GM19025 (cell line): ENCODE results near the gene PAOX.

ENCODE experiments used
- ATAC-seq: cut with Tn5 transposase; IDR thresholded peaks from one replicate; pipeline ENCODE4 v1.9.1; 2021; ENCODE audit warnings: mild to moderate bottlenecking, low read depth, moderate library complexity; ENCODE audit not compliant: unreplicated experiment

The PAOX gene

DNA sequence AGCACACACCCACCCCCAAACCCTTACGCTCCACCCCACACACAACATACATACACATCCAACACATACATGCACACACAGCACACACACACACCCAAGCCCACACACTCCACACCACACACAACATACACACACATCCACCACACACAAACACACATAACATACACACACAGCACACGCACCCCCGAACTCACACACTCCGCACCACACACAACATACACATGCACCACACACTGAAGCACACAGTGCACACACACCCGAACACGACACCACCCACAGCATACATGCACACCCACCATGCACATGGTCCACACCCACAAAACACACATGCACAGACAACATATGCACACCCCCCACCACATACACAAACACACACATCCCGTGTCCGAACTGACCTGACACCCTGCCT lies 29.9 kb upstream of the PAOX start:
- no peak for ATAC-seq

DNA sequence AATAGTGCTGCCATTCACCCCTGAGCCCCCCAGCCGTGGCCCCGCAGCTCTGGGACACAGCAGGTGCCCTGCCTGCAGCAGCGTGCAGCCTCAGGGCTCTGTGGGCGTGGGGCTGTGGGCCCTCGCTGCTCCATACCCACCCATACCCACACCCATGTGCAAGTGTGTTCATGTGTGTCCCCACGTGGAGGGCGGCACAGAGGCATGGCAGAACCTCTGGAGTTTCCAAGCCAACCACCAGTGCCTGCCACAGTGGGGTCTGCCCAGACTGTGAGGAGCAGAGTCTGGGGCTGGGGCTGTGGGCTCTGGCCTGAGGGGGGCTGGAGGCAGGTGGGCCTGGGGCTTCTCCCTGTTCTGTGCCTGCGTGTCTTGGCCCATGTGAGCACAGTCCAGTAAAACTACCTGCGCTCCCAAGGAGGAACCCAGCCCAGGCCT lies 29.5 kb upstream of the PAOX start:
- no peak for ATAC-seq

DNA sequence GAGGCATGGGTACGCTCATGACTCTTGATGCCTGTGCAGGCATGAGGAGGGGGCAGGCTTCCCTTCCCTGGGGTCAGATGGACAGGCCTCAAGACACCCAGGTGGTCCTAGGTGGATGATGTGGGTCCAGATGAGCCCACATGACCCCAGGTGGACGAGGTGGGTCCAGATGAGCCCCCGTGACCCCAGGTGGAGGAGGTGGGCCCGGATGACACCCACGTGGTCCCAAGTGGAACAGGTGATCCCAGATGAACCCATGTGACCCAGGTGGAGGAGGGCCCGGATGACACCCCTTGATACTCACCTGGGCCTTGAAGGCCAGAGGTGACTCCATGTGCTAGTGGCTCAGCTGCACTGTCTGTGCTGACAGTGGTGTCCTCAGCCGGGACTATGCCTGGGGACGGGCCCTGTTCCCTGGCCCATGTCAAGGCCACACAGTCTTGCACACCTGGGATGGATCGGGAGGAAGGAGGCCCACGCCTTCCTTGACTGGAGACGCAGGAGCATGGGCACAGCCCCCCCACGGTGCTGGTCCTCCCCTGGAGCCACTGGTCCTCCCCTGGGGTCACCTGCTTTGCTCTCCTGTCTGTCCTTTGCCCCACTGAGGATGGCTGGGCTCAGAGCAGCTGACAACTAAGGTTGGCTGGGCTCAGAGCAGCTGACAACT lies 28.6 kb upstream of the PAOX start:
- ATAC-seq, result no peak

DNA sequence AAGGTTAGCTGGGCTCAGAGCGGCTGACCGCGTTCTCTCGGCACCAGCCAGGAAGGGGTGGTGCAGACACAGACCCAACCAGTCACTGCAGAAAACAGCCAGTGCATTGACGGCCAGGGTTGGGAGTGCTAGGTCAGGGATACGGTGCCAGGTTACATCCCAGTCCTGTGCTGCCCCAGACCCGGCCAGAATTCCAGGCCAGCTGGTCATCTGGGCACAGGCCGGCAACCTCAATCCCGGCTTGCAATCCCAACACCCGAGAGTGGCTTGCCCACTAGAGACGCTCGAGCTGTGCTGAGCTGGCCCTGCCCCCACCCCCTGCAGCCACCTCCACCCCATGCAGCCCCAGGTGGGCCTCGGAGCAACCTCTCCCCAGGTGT lies 28.1 kb upstream of the PAOX start:
- ATAC-seq, result no peak

DNA sequence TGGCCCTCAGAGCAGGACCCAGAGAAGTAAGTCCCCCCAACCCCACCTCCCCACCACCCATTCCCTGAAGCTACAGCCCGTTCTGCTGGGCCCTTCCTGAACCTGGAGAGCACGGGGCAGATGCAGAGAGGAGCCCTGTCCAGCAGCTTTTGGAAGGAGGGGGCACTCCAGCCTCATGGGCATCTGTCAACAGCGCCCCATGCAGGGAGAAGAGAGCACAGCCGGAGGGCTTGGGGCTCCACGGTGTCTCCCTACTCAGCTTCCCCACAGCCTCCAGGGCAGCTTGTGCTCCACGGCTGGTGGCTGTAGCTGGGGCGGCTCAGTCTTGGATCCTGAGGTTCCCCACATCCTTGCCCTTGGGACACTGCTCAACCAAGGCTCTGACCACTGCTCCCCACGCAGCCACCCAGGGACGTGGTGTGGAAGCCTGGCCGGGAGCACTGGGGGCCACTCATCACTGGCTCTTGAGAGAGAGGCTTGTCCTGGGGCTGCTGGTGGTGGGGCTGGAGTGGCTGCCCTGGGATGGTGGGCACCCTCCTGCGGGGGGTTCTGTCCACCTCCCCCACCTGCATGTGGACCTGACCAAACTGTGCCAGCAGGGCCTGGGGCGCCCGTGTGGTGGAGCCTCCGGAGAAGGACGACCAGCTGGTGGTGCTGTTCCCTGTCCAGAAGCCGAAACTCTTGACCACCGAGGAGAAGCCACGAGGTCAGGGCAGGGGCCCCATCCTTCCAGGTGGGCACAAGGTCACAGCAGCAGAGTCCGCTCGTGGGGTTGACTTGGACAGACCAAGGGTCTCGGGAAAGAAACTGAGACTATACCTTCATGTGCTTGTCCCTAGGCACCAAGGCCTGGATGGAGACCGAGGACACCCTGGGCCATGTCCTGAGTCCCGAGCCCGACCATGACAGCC lies 27.4 kb upstream of the PAOX start:
- no peak for ATAC-seq

DNA sequence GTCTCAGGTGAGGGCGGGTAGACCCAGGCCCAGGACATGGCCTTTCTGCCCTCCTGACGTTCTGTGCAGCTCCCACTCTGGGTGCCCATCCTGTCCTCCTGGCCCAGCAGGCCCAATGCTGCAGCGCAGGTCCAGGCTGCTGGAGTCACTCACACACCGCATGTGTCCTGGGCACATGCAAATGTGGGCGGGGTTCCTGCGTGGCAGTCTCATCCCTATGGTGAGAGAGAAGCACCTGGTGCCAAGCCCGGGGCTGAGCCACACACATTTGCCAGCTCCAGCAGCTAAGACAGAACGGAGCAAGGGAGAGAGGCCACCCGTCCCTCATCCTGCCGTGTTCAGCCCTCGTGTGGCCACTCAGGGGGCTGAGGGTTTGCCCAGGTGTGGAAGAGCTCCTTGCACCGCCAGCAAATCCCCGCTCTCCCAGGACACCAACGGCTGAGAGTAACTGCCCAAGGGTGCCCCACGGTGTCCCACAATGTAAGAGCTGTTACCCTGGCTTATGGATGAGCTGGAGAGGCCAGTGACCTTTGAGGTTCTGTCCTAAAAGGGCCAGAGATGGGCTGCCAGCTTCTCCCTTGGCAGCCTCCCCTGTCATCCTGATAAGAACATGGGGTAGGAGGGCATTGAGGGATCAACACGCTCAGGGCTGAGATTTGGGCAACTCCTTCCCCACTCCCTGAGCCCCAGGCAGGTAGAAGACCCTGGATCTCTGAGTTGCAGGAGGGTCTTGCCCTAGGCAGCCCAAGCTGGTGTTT lies 25.7 kb upstream of the PAOX start:
- no peak for ATAC-seq

DNA sequence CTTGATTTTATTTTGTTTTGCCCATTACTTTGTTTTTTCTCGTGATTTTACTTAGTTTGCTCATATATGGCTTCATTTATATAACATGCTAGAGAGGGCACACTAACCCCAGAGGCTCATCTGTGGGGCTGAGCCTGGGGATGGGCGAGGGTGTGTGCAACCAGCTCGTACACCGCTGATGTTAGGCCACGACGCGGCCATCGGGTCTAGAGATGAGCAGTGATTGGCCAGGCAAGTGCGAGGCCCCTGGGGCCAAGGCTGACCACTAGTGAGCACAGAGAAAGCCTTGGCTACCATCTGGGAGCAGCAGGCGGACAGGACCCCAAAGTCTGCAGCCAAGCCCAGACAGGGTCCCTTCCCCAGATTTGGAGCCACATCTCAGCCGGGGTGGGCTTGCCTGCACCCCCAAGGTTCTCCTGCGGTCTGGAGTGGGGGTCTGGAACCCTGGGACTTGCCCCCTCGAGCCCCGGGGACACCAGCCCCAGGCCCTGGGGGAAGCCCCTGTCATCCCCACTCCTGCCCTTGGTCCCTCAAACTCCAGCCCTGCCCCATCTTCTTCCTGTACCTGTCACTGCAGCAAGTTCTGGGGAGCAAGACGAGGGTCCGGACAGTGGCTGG lies 25.0 kb upstream of the PAOX start:
- no peak for ATAC-seq

DNA sequence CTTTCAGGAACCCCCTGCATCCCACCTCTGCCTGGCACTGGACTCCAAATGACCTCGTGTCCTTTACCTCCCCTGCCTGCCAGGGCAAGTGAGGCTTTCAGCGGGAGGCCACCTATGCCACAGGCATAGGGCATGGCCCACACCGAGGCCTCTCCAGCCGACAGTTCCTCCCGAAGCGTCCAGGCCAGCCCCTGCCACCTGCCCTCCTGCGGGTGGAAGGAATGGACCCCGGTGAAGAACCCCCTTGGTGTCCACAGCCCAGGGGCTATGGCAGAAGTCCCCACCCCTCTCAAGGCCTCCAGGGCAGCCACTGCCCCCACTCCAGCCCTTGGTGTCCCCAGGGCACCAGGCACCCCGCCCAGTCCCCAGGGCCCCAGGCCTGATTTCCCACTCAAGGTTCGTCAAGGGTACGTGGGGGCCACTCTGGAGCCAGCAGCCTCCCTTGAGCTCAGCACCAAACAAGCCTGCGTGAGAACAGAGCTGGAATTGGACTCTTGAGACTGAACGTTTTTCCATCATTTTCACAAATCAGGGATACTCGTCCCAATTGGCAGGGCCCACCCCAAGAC lies 24.3 kb upstream of the PAOX start:
- no peak for ATAC-seq

DNA sequence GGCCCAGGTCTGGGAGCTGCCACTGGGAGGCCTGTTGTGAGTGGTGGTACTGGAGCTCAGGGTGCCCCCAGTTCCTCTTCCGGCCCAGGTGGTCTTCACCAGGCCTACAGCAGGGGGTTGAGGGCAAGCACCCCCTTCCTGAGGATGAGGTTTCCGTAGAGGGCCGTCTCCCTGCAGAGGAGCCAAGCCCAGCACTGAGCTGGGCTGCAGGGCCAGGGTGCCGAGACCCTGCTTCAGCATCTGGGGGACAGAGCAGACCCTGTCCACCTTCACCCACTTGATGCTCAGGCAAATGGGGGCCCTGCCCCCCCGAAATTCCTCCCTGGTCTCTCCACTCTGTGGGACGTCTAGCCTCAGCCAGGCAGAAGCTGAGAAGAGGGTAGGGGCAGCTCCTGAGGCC lies 23.8 kb upstream of the PAOX start:
- ATAC-seq, result no peak

DNA sequence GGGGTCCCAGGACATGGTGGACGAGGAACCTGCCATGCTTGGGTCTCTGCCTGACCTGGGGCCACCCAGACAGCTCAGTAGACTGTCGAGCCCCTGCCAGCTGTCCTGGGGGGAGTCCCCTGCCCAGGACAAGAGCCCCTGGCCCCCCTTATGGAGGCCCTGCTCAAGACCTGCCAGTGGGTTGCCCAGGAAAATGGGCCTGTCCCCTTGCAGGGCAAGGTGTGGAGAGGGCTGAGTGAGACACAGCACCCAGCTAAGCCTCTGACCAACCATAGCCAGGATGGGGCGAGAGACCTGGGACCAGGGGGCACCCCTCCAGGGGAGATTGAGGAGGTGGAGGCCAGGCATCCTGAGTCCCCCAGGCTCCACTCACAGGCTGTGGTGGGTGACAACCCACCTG lies 23.1 kb upstream of the PAOX start:
- ATAC-seq, result no peak

DNA sequence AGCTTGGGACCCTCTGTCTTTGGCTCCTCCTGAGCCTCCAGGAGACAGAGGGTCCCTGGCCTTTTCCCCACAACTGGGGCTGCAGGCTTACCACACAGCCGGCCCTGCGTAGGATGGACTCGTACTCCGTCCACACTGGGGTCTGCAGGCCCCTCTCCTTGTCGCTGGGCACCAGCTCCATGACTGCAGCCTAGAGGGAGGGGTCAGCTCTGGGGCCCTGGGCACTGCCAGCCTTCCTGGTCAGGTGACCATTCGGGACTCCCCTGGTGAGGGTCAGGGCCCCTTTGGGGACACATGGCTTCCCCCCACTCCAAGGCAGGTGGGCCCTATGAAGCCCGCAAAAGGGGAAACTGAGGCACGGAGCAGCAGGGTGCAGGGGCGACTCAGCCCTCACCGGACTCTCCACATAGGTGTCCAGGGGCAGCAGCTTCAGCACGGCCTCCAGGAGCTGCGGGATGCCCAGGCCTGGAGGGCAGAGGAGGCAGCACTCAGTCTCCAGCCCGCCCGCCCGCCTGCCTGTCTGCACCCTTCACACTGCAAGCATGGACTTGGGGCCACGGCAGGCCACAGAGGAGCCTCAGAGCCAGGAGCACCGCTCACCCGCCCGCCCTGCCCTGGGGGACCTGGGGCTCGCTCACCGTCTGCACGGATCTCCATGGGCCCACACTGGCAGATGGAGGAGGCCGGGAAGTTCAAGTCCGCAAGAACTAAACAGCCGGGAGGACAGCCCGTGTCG lies 22.3 kb upstream of the PAOX start:
- ATAC-seq, result no peak

DNA sequence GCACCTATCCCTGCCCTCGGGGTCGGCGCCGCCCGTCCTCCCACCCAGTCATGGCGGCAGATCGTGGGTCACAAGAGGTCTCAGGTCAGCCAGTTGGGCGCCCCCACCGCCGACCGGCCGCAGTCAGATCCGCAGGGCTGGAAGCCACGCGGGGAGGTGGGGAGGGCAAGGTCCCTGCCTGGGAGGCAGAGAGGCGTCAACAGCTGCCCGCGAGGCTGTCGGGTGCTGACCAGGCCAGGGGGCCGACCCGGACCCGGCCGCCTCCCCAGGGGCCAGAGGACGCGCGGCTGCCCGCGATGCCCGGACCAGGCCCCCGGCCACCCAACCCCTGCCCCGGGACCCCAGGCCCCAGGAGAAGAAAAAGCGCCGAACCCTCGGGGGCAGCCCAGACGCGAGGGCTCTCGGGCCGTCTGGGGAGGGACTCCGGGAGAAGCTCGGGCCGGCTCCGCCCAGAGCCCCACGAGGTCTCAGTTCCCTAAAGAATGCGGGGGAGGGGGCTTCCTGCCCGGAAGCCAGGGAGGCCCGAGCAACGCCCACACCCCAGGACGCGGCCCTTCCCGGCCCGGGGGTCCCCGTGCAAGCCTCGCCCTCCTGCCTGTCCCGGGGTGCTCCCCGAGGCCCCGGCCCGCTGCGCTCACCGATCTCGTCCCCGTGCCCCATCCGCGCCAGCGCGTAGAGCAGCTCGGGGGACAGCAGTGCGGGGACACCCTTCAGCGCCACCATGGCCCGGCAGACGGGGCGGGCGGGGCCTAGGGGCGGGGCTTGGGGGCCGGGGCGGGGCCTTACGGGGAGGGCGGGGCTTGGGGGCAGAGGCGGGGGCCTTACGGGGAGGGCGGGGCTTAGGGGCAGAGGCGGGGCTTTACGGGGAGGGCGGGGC lies 21.5 kb upstream of the PAOX start, which contains the start of gene FUOM:
FUOM (minus strand) TSS at position 735 of the 877 bp plus-strand sequence; CDS start at position 723, 12 bp downstream.
- ATAC-seq, result peak; percentile 67

DNA sequence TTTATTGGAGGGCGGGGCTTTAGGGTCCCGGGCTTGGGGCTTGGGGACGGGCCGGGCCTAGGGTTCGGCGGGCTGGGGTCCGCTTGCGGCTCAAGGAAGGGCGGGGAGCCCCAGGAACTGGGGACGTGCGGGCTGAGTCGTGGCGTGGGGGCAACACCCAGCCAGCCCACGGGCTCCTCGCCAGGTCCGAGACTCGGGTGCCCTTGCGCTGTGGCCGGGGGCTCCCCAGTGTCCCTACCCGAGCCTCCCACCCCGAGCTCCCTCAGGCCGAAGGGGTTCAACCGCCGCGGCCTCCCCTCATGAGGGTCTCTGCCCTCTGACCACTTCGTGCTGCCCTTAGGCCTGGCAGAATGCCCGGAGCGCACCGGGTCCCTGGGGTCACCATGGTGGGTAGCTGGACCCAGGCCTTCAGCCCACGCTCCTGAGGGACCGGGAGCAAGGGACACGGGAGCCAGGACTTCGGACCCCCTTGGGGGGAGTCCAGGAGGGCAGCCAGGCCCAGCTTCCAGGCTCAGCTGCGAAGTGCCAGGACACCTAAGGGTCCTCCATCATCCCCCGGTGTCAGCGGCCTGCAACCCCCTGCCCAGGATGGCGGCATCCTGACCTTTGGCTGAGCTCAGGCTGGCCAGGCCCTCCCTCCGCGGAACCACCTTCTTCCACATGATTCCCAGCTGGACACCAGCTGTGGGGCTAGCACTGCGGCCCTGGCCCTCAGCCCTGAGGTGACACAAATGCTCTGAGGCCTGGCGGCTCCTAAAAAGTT lies 20.7 kb upstream of the PAOX start:
- ATAC-seq, result no peak

DNA sequence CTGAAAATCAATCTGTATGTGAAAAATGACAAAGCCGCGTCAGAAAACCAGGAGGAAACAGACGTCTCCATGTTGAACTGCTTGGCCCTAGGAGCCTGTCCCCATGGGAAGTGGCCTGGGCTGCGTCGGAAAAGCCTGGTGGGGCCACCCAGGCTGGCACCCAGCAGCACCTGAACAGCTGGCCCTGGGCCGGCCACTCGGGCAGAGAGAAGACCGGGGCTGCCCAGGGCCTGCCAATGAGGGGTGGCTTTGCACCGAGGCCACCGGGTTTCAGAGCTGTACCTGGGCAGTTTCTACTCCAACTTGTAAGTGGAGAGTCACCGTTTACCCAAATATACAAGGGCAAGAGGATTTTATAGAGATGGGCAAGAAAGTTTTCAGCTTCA lies 20.1 kb upstream of the PAOX start:
- no peak for ATAC-seq

DNA sequence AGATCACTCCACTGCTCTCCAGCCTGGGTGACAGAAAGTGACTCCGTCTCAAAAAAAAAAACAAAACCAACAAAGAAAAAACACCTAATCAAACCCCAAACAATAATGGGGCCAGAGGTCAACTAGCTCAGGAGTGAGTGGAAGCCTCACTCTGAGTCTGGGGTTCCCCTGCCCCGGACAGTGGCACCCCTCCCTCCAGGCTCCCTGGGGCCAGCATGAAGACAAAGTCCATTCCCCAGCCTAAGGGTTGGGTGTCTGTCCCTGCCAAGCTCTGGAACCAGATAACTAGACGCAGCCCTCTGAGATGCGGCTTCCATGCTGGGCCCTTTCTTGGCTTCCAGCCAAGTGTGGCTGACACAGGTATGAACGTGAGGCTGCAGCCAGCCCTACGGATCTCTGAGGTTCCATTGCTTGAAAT lies 19.5 kb upstream of the PAOX start:
- ATAC-seq, result no peak

DNA sequence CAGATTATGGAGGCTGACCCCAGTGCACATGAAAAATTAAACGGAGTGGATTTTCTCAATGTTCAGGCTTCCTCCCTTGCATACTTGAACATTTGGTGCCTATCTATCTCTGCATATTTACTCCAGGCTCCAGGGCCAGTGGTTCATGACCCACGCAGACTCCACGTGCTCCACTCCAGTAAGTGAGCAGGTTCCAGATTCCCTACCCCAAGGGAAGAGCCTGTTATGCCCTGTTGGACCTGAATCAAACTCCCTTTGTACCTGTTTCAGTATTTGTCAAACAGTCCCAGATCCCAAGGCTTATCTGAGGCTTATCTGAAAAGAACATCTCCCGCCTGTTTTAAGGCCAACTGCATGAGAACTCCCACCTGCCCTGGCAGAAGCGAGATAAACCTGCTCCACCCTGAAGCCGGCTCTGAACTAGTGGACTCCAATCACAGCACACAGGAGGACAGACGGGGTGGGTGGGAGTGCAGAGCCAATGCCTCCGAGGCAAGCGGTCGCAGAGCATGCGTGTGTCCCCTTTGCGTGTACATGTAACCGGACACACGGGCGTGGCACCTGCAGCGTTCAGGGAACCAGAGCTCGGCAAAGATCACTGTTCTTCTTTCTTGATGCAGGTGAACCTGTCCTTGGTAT lies 19.0 kb upstream of the PAOX start:
- no peak for ATAC-seq

DNA sequence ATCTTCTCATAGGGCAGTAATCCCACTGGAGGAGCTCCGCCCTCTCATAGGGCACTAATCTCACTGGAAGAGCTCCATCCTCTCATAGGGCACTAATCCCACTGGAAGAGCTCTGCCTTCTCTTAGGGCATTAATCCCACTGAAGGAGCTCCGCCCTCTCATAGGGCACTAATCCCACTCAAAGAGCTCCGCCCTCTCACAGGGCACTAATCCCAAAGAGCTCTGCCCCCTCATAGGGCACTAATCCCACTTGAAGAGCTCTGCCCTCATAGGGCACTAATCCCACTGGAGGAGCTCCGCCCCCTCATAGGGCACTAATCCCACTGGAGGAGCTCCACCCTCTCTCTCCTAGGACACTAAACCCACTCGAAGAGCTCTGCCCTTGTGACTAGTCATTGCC lies 17.8 kb upstream of the PAOX start:
- no peak for ATAC-seq
